NCI-H345 treated with DMSO at 0.1 percent for 48 hours (cell line): ENCODE data around the gene P4HA2.
"Not testable (repeated sequence)": the region's sequence is repeated elsewhere in the genome, so short reads cannot be mapped to it uniquely, and the experiment has no call there.

Source experiments
- DNase-seq: peaks from one replicate; lab custom pipeline; 2025; ENCODE audit not compliant: unreplicated experiment; lab: John Stamatoyannopoulos, UW

Gene P4HA2

GRCh38 chr5:132202711-132203463, 24.8 kb downstream of the P4HA2 start:
- DNase-seq = no peak

GRCh38 chr5:132199116-132199680, 28.5 kb downstream of the P4HA2 start:
- no peak for DNase-seq

DNA sequence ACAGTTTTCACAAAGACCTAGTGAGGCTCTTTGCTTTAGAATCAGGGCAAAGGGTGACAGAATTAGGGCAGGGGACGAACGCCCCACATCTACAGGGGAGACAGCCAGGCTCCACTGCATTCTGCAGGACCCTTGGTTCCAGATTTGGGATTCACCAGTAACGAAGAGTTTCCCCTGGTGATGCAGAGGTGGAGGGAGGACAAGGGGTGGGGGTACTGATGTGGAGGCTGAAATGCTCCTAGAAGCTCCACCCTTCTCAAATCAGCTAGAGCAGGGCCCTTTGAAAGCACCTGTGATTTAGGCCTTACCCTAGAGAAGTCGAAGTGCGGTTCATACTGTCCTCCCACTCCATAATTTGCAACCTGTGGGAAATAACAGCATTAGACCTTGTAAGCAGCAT, 29.1 kb downstream of the P4HA2 start:
- no peak for DNase-seq

DNA sequence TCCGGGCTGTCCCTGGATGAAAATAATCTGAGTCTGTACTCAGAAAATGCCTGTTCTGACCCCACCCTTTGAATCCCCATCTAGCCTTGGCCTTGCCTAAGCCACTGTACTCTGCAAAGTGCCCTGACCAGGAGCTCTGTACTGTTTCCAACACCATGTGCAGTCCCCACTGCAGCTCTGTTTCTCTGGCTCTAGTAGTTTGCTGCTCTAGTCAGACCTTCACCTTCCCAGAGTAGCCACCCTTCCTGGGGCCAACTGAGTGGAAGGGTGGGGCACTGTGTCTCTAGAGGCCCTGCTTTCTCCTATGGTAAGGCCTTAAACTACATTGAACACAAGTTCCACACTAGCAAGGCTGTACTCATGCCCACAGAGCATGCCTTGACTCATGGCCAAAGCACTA, 31.9 kb downstream of the P4HA2 start:
- DNase-seq = no peak

- DNase-seq = no peak
These were observed 34.4 kb downstream of the P4HA2 start for GRCh38 chr5:132193165-132193694.

GRCh38 chr5:132190161-132190817, 37.4 kb downstream of the P4HA2 start:
- DNase-seq = peak; percentile 24

DNA sequence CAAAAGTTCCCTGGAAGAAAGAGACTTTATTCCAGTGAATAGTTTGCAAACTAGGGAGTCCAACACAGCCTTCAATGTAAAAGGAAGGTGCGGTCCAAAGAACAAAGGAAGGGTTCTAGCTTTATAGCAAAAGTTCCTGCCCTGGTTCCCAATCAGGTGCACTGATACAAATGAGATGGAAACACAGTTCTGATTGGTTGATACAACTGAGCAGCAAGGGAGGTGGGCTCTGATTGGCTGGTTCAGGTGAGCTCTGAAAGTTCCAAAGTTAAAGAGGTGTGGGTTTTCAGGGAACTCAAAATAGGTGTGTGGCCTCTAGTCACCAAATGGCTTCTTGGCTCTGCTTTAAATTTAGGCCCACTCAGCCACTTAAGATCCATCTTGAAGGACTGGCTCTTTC, 43.1 kb downstream of the P4HA2 start:
- no peak for DNase-seq

GRCh38 chr5:132183723-132184122, 43.9 kb downstream of the P4HA2 start:
- no peak for DNase-seq

- no peak for DNase-seq
These were observed 45.2 kb downstream of the P4HA2 start for GRCh38 chr5:132182359-132183040.

GRCh38 chr5:132181011-132181629, 46.5 kb downstream of the P4HA2 start:
- DNase-seq = no peak

DNA sequence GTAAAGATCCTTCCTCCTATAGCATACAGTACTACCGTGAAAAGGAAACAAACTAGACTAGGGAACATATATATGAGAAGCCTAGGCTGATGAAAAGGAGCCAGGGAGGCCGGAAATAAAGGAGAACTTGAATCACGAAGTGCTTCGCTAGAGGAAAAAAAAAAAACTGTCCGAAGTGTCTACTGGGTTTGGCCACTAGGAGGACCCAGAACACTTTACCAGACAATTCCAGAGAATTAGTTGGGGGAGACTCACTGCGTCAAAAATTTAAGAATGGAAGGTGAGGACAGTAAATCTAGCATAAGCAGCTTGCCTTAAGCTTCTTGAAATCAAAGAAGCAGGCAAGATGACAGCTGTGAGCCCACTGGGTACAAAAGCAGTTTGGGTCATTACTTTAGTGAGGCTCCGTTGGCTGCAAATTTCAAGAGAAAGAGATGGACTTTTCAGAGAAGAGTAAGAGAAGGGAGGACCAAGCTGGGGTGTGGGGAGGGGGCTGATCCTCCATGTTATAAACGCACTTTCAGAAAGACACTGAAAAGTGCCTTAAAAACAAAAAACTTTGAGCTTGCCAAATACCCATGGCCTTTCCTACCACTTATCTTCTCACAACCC, 47.4 kb downstream of the P4HA2 start:
- DNase-seq = no peak

DNA sequence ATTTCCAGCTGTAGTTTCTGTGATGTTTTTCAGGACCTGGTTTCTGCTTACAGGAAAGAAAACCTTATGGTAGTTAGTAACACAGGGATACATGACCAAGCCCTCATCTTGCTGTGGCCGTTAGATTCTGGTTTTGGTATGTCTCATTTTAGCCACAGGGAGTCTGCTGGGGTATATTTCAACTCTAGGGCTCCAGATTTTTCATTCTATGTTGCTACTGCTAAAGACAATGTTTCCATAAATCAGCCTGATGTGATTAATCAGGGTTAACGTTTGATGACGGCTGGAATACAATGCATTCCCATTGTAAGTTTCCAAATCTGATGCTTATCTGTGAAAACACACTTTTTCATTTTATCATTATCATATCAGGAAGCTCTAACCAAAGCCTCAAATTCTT, 48.2 kb downstream of the P4HA2 start:
- DNase-seq = no peak

- no peak for DNase-seq
These were observed 49.9 kb downstream of the P4HA2 start for GRCh38 chr5:132177691-132178149.

DNA sequence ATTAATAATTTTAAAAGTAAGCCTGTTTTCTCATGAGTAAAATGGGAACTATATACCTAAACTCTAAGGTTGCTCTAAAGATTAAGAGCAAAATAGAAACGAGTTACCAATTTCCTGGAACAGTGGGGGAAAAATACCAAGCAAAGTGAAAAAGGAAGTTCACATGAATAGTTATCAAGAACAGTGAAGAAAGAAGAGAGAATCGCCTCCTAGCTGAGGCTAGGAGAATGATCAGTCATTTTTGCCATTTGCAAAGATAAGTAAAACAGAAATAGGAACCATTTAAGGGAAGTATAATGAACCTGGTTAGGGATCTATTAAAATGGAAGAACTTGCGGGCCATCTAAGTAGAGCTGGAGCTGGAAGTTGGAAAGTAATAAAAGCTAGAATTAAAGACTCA, 50.7 kb downstream of the P4HA2 start:
- DNase-seq = no peak

DNA sequence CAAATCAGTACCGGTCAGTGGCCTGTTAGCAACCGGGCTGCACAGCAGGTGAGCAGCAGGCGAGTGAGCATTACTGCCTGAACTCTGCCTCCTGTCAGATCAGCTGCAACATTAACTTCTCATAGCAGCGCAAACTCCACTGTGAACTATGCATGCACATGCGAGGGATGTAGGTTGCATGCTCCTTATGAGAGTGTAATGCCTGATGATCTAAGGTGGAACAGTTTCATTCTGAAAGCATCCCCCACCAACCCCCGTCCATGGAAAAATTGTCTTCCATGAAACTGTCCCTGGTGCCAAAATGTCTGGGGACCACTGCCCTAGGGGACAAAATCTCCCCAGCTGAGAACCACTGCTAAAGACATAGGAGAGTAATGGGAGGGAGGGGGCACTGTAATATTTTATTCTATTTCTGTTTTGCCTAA, 51.1 kb downstream of the P4HA2 start:
- DNase-seq = no peak

GRCh38 chr5:132162945-132163344, 64.7 kb downstream of the P4HA2 start:
- DNase-seq = no peak

- DNase-seq = not testable (repeated sequence)
These were observed 65.9 kb downstream of the P4HA2 start for GRCh38 chr5:132161574-132162326.

DNA sequence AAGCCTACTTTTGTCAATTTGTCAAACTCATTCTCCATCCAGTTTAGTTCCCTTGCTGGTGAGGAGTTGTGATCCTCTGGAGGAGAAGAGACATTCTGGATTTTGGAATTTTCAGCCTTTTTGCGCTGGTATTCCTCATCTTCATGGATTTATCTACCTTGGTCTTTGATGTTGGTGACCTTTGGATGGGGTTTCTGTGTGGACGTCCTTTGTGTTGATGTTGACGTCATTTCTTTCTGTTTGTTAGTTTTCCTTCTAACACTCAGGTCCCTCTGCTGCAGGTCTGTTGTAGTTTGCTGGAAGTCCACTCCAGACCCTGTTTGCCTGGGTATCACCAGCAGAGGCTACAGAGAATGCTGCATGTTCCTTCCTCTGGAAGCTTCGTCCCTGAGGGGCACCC, 71.2 kb downstream of the P4HA2 start:
- DNase-seq = no peak

- no peak for DNase-seq
These were observed 77.1 kb downstream of the P4HA2 start for GRCh38 chr5:132150565-132150964.

GRCh38 chr5:132147663-132148062, 80.0 kb downstream of the P4HA2 start:
- no peak for DNase-seq
